ENCODE results near the gene UBE3B. TPM values are rescaled to one million over a fixed set of nuclear protein-coding genes. Genes with fewer than 3 reads are reported as not detected.

The UBE3B gene
- total RNA-seq, 1 experiment from 2014 or later = 23.3 TPM

DNA sequence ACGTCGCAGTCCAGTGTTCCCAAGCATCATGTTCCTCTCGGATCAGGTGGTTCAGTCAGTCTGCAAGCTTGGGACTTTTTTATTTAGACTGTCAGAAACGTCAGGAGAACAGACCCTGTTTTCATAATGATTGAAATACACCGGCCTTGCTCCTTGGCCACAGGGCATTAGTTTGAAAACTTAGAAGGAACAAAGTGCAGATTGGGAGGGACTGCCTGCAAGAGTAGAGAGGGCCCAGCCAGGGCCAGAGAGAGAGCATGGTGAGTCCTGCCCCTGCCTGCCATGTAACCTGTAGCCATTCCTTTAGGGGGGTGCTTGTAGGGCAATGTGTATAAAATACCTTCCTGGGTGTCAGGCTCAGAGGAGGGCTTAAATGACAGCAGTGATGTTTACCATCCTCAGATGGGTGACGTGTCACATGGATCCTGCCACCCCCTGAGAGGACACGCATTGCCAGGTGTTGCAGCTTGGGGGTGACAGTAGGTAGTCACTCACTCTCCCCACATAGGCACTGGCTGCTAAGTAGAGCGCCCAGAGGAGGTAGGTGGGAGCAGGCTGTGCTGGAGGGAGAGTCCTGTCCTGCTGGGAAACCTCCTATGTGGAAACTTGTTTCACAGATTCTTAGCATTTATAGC lies 50.2 kb downstream of the UBE3B start:
- no peak for DNase-seq (ENCODE audit: low read depth)

DNA sequence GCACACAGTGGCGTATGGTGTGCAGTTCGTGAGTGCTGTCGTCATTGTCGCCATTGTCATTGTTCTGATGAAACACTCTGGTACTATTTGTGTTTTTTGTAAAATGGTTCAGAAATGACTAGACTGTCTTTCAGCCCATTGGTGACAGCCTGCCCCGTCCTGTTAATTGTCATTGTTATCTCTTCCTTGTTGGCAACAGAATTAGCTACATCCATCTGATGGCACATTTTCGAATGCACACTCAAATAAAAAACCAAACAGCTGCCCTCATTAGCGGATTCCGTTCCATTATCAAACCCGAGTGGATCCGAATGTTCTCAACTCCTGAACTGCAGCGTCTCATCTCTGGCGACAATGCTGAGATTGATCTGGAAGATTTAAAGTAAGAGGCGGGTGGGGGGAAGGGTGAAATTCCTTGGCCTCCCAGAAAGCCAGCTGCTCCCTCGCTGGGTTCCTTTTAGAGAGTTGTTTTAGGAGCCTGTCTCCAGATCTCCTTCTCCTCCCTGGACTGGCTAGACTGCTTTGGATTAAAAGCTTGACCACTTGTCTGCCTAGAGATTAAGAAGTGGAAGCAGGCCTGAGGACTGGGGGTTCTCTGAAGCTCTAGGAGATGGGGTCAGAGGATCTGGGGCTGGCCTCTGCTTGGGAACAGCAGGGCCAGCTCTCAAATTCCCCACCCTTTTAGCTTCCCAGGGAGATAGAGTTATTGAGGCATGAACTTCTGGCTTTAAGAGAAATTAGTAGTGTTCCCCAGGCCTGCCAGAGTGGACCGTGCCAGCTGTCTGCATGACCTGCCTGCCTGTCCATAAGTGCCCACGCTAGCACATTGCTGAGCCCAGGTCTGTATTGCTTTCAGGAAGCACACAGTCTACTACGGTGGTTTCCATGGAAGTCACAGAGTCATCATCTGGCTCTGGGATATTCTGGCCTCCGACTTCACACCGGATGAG lies 52.5 kb downstream of the UBE3B start:
- DNase-seq (ENCODE audit: low read depth) = no peak

DNA sequence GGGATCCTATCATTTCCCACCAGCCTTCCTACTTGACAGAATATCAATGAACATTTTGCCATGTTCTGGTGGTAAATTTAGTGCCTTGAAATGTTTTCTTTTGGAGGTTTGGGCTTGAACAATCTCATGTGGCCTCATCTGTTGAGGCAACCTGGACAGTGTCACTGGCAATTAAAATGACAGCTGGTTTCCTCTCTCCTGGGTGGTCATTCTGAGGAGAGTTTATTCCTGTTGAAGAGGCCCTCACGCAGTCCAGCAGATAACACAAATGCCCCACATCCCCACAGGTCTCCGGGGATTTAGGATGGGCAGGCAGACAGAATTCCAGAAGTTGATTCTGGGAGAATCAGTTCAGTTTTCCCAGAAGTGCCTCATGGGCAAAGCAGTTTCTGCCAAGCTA lies 54.0 kb downstream of the UBE3B start:
- no peak for DNase-seq (ENCODE audit: low read depth)

DNA sequence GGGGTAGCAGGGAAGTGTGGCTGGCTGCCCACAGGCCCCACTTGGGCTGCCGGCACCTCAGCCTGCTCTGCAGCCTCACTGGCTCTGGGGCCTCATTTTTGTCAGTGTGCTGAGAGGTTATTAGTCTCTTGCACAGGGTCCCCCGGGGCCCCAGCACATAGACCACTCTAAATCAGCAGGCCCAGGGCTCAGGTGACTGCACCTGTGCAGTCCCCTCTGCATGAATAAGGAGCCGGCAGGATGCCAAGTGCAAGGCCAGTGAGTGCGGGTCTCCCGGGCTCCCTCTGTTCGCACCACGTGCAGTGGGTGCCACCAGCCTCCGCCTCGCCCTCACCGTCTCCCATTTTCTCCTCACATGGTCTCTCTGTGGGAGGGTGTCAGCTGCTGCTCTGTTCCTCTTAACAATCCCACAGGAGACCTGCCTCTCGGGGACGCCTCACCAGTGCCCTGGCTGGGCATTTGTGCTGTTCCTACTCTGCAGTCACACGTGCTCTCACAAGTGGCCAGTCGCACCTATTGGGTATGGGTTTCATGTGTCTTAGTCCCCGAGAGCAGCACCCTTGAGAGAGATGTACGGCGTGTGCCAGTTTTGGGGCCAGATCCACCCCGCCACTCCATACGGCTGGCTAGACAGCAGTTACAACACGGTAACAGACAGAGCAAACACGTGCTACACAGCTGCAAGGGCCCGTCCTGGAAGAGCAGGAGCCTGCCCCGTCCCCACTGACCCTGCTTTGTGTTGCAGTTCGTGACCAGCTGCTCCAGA lies 55.5 kb downstream of the UBE3B start:
- no peak for DNase-seq (ENCODE audit: low read depth)

DNA sequence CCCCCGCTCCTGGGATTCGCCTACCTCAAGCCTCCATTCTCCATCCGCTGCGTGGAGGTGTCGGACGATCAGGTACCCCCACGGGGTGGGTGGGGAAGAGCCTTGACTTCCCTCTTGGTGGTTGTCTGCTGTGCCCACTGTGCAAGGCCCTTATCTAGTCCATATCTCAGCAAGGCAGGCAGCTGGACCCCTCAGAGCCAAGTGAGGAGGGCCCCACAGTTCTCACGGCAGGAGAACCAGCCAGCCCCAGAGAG lies 56.0 kb downstream of the UBE3B start:
- DNase-seq (ENCODE audit: low read depth) = no peak

DNA sequence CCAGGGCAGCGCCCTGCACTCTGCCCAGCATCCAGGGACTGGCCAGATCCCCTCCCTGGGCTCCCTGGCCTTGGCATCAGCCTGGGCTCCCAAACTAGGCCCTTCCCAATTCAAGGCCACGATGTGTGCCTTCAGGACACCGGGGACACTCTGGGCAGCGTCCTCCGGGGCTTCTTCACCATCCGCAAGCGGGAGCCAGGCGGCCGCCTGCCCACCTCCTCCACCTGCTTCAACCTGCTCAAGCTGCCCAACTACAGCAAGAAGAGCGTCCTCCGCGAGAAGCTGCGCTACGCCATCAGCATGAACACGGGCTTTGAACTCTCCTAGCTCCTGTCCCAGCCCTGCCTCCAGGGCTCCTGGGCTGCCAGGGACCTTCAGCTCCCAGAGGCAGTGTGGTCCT lies 57.0 kb downstream of the UBE3B start:
- DNase-seq (ENCODE audit: low read depth) = no peak

DNA sequence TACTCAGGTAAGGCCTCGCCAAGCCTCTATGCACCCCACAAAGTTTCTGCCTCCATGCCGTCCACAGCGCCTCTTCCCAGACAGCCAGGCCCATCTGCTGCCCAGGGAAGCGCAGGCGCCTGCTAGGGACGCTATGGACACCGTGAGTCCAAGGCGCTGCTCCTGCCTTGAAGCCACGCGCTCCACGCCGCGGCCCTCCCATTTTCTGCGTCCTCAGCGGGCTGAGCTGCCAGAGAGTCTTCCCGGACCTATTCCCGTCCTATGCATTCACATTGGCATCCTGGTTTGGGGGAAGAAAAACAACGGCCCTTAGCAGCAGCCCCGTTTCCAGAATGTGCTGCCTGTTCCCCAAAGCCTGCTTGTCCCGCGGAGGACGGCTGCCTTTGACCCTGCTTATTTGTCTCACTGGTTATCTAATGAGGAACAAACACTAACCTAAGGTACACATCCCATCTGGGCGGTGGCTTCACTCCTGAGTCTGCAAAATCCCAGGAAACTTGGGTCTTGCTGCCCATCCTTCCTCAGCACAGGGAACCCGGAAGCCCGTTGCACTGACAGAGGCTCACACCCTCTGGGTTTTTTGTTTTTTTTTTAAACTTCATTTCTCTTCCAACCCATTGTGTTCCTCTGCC lies 57.9 kb downstream of the UBE3B start:
- DNase-seq (ENCODE audit: low read depth) = no peak

DNA sequence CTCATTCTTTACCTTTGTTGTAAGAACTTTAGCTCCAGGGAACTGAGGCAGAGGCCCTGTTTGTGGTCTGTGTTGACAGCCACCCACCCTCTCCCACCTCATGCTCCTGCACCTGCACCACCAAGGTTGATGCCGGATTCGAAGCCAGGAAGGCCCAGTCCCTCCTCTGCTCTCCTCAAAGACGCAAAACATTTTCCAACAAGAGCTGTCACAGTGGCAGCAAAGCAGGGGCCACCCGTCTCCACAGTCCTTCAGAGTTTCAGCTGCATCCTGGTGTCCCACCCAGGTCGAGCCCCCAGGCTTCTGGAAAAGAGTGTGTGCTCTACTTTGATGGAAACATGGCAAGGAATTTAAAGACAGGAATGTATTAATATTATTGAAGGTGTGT lies 58.4 kb downstream of the UBE3B start:
- no peak for DNase-seq (ENCODE audit: low read depth)

DNA sequence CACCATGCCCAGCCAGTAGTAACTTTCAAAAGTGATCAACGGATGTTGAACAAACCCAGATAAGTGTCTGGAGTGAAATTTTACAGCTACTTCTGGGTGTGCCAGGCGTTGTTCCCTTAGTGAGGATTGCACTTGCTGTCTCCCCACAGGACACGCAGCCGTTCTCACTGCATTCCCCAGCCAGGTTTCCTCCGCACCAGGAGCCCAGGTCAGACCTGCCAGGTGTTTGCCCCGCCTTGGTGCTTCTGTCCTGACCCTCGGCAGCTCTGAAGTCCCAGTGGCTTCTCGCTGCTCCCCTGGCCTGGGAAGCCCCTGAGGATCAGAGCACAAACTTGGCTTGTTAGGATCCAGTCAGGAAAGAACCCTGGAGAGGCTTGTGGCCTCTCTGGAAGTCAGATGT lies 59.7 kb downstream of the UBE3B start:
- no peak for DNase-seq (ENCODE audit: low read depth)

DNA sequence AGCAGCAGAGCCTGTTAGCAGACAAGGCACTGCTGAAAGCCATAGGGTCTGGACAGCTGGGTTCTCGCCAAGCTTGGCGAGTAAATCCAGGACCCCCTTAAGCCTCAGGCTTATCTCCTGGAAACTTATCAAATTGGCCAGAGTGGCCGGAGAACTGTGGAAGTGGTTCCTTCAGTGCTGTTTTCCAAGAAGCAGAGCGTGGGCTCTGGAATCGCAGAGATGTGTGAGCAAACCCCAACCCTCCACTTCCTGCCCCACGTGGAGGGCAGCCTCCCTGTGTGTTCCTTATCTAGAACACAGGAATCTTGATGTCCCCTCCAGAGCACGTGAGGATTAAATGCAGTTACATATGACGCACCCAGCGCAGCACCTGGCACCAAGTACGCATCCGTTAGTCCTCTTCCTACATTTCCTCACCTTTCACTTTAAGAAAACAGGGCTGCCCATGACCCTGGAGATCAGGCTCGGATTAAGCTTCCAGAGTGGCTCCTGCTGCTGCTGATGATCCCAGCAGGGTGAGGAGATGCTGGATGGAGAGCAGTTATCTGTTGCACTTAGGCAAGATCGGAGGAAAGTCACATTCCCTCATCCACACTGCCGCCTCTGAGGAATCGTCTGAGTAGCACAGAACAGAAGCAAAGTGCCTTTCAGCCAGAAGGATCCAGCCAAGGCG lies 60.9 kb downstream of the UBE3B start:
- no peak for DNase-seq (ENCODE audit: low read depth)

DNA sequence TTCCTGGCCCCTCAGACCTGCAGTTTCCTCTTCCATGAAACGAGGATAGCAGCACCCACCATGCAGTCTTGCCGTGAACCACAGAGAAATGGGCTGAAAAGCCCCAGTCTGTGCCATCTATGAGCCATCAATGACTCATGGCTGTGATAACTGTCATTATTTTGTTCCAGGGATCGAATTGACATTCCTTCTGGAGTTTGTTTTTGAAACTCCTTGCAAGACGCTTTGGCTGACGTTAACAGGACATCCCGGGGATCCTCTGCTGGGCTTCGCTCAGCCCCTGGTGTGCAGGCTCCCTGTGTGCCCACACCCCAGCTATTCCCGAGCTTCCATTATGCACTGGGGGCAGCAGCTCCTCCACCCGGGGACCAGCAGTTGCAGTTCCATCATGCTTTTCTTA lies 62.1 kb downstream of the UBE3B start:
- peak; percentile 75 for DNase-seq (ENCODE audit: low read depth)

DNA sequence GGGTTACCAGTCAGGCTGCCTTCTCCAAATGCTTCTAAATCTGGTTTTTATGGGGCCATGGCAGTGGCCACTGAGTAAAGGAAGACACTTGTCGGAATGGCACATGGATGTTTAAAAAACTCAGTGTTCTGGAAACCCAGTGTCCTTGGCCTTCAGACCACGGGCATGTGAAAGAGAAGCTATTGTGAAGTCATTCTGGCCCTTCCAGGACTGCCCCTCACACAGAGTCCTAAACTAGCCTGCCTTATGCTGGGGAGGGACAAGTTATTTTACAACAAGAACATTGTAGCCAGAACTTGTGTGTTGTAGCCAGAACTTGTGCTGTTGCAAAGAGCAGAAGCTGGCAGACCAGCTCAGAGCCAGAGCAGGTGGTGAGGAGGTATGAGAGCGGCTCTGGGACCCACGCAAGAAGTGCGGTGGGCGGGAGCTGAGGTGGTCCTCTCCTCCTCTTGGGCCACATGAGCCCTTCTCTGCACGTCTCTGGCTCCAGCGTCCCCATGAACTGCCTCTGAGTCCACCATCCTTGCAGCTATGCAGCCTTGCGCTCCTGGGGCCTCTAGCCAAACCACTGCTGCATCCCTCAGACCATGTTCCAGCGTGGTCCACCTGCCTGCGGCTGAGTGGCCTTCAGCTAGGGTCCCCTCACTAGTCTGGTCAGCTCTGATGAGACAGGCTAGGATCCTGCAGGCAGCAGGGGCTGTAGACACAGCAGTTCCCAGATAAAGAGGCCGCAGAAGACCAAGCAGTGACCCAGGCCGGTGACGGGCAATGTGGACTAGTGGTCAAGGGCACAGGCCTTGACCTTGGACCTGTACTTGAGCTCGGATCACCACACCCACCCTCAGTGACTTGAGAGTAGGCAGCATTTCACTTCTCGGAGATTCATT lies 63.3 kb downstream of the UBE3B start:
- DNase-seq (ENCODE audit: low read depth) = no peak

DNA sequence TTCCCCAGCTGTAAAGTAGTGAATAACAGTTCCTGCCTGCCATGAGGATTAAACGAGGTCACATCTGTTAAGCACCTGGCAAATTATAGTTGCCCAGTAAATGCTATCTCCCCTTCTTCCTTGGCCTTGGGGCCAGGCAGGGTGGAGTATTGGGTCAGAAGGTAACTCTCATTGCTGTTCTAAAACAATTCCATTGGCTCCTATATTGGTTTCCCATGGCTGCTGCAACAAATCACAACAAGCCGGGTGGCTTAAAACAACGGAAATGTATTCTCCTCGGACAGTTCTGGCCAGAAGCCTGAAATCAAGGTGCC lies 63.9 kb downstream of the UBE3B start:
- peak; percentile 86 for DNase-seq (ENCODE audit: low read depth)

DNA sequence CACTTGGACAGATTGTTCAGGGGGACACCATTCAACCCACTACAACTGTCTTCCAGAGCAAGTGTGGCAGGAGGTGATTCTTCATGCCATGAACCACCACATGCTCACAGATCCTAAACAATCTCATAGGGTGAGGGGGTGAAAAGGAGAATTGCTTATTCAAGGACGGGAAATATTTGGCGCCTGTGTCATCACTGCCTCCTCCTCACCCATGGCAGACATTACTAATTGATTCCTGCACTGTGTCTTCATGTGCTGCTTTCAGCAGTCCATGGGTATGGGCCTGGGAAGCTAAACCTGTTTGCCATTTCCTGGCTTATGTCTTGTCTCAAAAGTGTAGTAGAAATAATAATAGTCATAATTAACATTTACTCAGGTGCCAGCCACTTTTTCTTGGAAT lies 64.6 kb downstream of the UBE3B start:
- peak; percentile 75 for DNase-seq (ENCODE audit: low read depth)

DNA sequence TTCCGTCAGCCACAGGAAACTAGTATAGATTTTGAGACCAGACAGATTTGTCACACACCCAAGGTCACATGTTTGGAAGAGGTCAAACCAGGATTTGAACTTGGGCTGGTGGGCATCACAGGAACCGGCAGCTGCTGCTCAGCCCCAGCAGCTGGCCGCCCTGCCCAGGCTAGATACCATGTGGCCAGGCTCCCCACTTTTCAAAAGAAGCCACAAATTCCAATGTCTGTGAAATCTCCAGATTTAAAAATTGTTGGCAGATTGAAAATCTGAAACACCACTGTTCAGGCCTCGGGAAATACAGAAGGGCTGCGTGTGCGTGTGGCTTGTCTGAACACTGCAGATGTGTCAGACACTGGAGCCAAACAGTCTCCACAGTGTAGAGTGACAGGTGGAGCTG lies 65.4 kb downstream of the UBE3B start:
- DNase-seq (ENCODE audit: low read depth) = peak; percentile 62

DNA sequence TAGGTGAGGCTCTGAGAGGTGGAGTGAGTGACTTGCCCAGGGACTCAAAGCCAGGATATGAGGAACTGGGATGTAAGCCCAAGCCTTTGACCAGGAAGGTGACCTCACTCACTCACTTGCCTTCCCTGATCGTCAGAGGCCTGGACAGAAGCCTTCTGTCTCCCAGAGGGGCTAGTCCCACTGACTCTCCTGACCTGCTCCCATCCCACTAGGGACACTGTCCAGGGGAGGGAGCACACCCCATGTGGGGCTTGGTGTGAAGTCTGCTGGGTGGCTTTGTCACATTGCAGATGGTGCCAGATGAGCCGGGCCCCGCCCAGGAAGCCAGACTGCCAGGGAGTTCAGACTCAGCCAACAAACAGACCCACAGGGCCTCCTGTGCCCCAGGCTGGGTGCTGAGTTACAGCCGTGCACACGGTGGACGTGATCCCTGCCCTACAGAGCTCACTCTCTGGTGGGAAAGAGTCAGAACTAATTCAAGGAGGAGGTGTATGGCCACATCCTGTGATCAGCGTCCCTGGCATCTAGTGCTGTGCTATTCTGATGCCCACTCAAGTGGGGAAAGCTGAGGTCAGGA lies 67.6 kb downstream of the UBE3B start:
- peak; percentile 90 for DNase-seq (ENCODE audit: low read depth)

DNA sequence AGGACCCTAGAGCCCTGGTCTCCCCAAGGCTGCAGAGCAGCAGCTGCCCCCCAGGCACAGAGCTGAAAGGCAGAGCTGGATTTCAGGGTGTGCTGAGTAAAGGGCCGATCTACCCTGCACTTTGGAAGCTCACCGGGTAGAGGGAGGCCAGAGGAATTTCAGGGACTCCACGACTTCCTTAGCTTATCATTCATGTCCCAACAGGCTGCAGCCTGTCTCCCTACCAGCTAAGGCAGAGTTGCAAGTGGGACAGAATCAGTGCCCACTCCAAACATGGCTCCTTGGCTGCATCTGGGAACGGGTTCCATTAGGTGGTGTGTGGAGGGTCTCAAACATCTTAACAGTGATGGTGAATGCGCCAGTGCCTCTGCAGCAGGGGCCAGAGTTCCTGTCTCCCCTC lies 68.4 kb downstream of the UBE3B start:
- DNase-seq (ENCODE audit: low read depth) = no peak

DNA sequence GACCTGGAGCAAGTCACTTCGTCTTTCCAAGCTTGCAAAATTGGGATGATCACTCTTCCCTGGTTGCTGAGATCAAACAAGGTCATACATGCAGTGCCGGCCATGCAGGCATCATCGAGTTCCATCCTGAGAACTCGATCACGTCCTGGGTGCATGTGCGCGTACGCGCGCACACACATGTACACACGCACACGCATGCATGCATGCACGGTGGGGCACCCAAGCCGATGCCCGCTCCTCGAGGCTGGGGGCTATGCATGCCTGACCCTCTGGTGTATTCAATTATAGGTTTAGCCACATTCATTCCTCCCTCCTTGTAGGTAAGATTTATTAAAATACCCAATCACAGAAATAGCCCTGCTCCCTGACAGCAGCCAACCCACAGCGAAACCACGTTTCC lies 69.9 kb downstream of the UBE3B start:
- DNase-seq (ENCODE audit: low read depth) = no peak

DNA sequence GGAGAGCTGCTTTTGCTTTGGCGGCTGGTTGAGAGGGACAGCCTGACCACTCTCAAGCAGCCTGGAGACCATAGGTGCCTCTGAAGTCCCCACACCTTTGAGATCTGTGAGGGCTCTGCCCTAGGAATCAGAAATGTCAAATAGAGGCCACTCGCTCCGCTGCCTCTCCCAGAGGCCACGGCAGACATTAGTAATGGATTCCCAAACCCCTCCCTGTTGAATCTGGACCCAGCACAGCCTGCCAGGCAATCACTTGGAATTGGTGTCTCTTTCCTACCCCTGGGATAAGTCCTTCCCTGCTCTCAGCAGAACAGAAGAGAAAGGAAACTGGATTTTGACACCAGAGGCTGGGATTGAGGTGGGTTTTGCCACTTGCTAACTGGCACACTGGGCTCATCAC lies 70.8 kb downstream of the UBE3B start:
- no peak for DNase-seq (ENCODE audit: low read depth)

DNA sequence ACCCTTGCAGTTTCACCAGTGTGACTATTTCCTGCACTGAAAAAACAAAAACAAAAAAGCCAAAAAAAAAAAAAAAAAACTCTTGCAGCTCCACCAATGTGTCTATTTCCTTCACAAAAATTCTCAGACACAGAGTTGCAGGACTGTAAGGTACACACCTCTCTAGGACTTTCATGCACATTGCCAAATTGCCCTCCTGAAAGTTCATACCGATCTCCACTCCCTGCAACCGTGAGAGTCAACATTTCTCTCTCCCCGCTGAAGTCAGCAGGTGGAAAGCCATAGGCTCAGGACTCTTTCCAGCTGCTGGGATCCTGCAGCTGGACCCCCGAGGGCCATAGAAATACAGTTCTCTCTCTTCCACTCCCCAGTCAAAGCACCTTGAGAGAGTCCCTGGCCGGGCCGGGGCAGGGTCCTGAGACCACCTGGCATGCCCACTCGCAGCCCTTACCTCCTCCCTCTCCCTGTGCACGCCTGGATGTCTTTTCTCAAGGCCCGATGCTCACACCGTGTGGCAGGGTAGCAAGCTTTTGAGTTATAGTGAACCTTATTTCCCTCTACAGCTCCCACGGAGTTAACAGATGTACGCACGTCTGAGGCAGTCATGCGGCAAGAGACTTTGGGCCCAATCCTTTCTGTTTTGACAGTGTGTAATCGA lies 72.3 kb downstream of the UBE3B start:
- no peak for DNase-seq (ENCODE audit: low read depth)
